CD8-positive, alpha-beta memory T cell (primary cell): ENCODE measurements around the gene REEP5. TPM values are rescaled to one million over a fixed set of nuclear protein-coding genes. Genes with fewer than 3 reads are reported as not detected.
"Not testable (repeated sequence)": the region's sequence is repeated elsewhere in the genome, so short reads cannot be mapped to it uniquely, and the experiment has no call there.

Source experiments
- CTCF ChIA-PET: fragments of 350-600 bp; sonication (Branson Sonifier 250); formaldehyde crosslinking; loops from one replicate; lab custom pipeline; 2021; ENCODE audit warnings: antibody characterized with exemption; lab: Charles Lee
- POLR2A ChIA-PET: fragments of 350-600 bp; sonication (Branson Sonifier 250); formaldehyde crosslinking; loops from one replicate; lab custom pipeline; 2021; ENCODE audit warnings: antibody characterized with exemption; lab: Charles Lee
- DNase-seq, 5 donors: peaks; one replicate each; pipeline versions ENCODE4 v3.0.0 to v3.0.0-alpha.2; 2020 to 2022; ENCODE audit warnings: mixed read lengths in 1 of 5
- H3K27ac ChIP-seq: one replicate; pipeline ENCODE4 v1.7.0; 2013; ENCODE audit warnings: low read depth, mild to moderate bottlenecking, low read length, moderate library complexity
- H3K27me3 ChIP-seq: 2 replicates; pipeline ENCODE4 v1.7.0; 2013; ENCODE audit warnings: low read length, mild to moderate bottlenecking; ENCODE audit not compliant: insufficient read depth, poor library complexity, severe bottlenecking
- H3K36me3 ChIP-seq: 2 replicates; pipeline ENCODE4 v1.7.0; 2013; ENCODE audit warnings: mild to moderate bottlenecking, low read length, moderate library complexity; ENCODE audit not compliant: insufficient read depth
- H3K4me1 ChIP-seq: 2 replicates; pipeline ENCODE4 v1.7.0; 2013; ENCODE audit warnings: mild to moderate bottlenecking, low read length, moderate library complexity; ENCODE audit not compliant: insufficient read depth
- H3K4me3 ChIP-seq: 2 replicates; pipeline ENCODE4 v1.7.0; 2013; ENCODE audit warnings: mild to moderate bottlenecking, low read length
- H3K9me3 ChIP-seq: 2 replicates; pipeline ENCODE4 v1.7.0; 2013; ENCODE audit warnings: mild to moderate bottlenecking, low read length
- H3K27ac Mint-ChIP-seq, 8 donors: one replicate each; pipeline ENCODE4 v1.8.0; 2020 to 2021; ENCODE audit warnings: mixed read lengths in 8 of 8, mild to moderate bottlenecking in 6 of 8, inconsistent platforms in 3 of 8, moderate library complexity in 3 of 8
- H3K27me3 Mint-ChIP-seq, 2 donors: one replicate each; pipeline ENCODE4 v1.8.0; 2020 to 2021; ENCODE audit warnings: mixed read lengths in 2 of 2, mild to moderate bottlenecking in 1 of 2, moderate library complexity in 1 of 2
- H3K36me3 Mint-ChIP-seq, 3 donors: one replicate each; pipeline ENCODE4 v1.8.0; 2020 to 2021; ENCODE audit warnings: mixed read lengths in 3 of 3, inconsistent platforms in 1 of 3, mild to moderate bottlenecking in 1 of 3
- H3K4me1 Mint-ChIP-seq, 3 donors: one replicate each; pipeline ENCODE4 v1.8.0; 2020 to 2021; ENCODE audit warnings: mixed read lengths in 3 of 3, inconsistent platforms in 1 of 3, mild to moderate bottlenecking in 1 of 3
- H3K4me3 Mint-ChIP-seq, 7 donors: one replicate each; pipeline ENCODE4 v1.8.0; 2020 to 2021; ENCODE audit warnings: mixed read lengths in 7 of 7, mild to moderate bottlenecking in 6 of 7, moderate library complexity in 4 of 7, inconsistent platforms in 2 of 7
- H3K9me3 Mint-ChIP-seq, 5 donors: one replicate each; pipeline ENCODE4 v1.8.0; 2020 to 2022; ENCODE audit warnings: mixed read lengths in 5 of 5, mild to moderate bottlenecking in 3 of 5, moderate library complexity in 2 of 5, inconsistent platforms in 1 of 5
- polyA plus RNA-seq: library from polyadenylated mRNA; unstranded; fragments of 300-500 nt; fragmentation: Illumina TruSeq; gene quantifications from one replicate; pipeline ENCODE4 v1.2.3, GENCODE V29; 2021
- total RNA-seq, 2 experiments: library from RNA; stranded (reverse); gene quantifications; one replicate each; pipeline ENCODE4 v1.2.3, GENCODE V29; 2021

Gene REEP5
- total and polyA plus RNA-seq, 3 experiments from 2014 or later = 63.5 to 121 (median 74.0) TPM

- H3K9me3 ChIP-seq = no peaks in the 10 kb centered on the region
- H3K36me3 ChIP-seq = peaks cover 22% of the 10 kb centered on the region
- DNase-seq = no peak
- H3K4me3 ChIP-seq = no peak overlapping the region
- H3K4me3 Mint-ChIP-seq = no peak overlapping the region
- H3K27ac ChIP-seq = no peak overlapping the region
- peak overlapping the region in 5 of 8 donors; percentile 2 to 53 (median 40) for H3K27ac Mint-ChIP-seq
- ChIA-PET CTCF (interaction anchor here (1.1 to 1.3 kb wide), 3 partner anchors 18 to 101 kb away, joined by 3 to 6 read pairs (median 3); no protein-coding TSS in a partner anchor), POLR2A (no interaction called here)
- H3K9me3 Mint-ChIP-seq = no peaks in the 10 kb centered on the region
- no peaks in the 10 kb centered on the region for H3K27me3 ChIP-seq
- H3K36me3 Mint-ChIP-seq = peaks cover 0 to 78% (median 15%) of the 10 kb centered on the region in 3 donors
- H3K4me1 Mint-ChIP-seq = peaks cover 52 to 62% (median 58%) of the 10 kb centered on the region in 3 donors
- peaks cover 19% of the 10 kb centered on the region for H3K4me1 ChIP-seq
- no peaks in the 10 kb centered on the region for H3K27me3 Mint-ChIP-seq
These were observed 55.3 kb downstream of the REEP5 start for GRCh38 chr5:112866739-112867138.

- ChIA-PET POLR2A (no interaction called here), CTCF (interaction anchor here (0.6 kb wide), 1 partner anchor 1554 kb away, joined by 3 read pairs; no protein-coding TSS in a partner anchor)
- peaks cover 22% of the 10 kb centered on the region for H3K36me3 ChIP-seq
- H3K9me3 ChIP-seq = no peaks in the 10 kb centered on the region
- Mint-ChIP-seq H3K9me3 (no peaks in the 10 kb centered on the region), H3K4me1 (peaks cover 58 to 72% (median 67%) of the 10 kb centered on the region in 3 donors), H3K27me3 (no peaks in the 10 kb centered on the region), H3K36me3 (peaks cover 0 to 76% (median 15%) of the 10 kb centered on the region in 3 donors), H3K4me3 (no peak overlapping the region), H3K27ac (peak overlapping the region in 1 of 8 donors; percentile 9)
- peaks cover 27% of the 10 kb centered on the region for H3K4me1 ChIP-seq
- no peak overlapping the region for H3K27ac ChIP-seq
- DNase-seq = no peak
- H3K4me3 ChIP-seq = no peak overlapping the region
- no peaks in the 10 kb centered on the region for H3K27me3 ChIP-seq
These were observed 56.9 kb downstream of the REEP5 start for GRCh38 chr5:112865128-112865527.

- Mint-ChIP-seq H3K36me3 (peaks cover 0 to 61% (median 10%) of the 10 kb centered on the region in 3 donors), H3K9me3 (no peaks in the 10 kb centered on the region), H3K4me1 (peaks cover 47 to 59% (median 51%) of the 10 kb centered on the region in 3 donors), H3K4me3 (peak overlapping the region; percentile 5 to 97 (median 94)), H3K27me3 (no peaks in the 10 kb centered on the region), H3K27ac (peak overlapping the region in 6 of 8 donors; percentile 47 to 99 (median 84))
- H3K27me3 ChIP-seq = no peaks in the 10 kb centered on the region
- POLR2A ChIA-PET = no interaction called here
- H3K36me3 ChIP-seq = peaks cover 14% of the 10 kb centered on the region
- no peak overlapping the region for H3K27ac ChIP-seq
- H3K9me3 ChIP-seq = no peaks in the 10 kb centered on the region
- H3K4me1 ChIP-seq = peaks cover 27% of the 10 kb centered on the region
- no peak overlapping the region for H3K4me3 ChIP-seq
- DNase-seq = no peak
- CTCF ChIA-PET = interaction anchor here (1.1 to 1.3 kb wide), 2 partner anchors 50 to 113 kb away, joined by 3 read pairs; partner anchors contain the start of gene DCP2
These were observed 58.5 kb downstream of the REEP5 start for GRCh38 chr5:112863549-112863948.

GRCh38 chr5:112862085-112862484 is 59.9 kb downstream of the REEP5 start:
- H3K9me3 ChIP-seq = no peaks in the 10 kb centered on the region
- CTCF ChIA-PET = interaction anchor here (2.7 kb wide), 1 partner anchor 14 kb away, joined by 10 read pairs; no protein-coding TSS in a partner anchor
- peak overlapping the region; percentile 96 for H3K4me3 ChIP-seq
- Mint-ChIP-seq H3K4me3 (peak overlapping the region; percentile 93 to 97 (median 97)), H3K27ac (peak overlapping the region; percentile 8 to 99 (median 98)), H3K27me3 (peaks cover 0 to 7% of the 10 kb centered on the region in 2 donors), H3K9me3 (no peaks in the 10 kb centered on the region), H3K36me3 (peaks cover 4 to 49% (median 5%) of the 10 kb centered on the region in 3 donors), H3K4me1 (peaks cover 40 to 56% (median 42%) of the 10 kb centered on the region in 3 donors)
- POLR2A ChIA-PET = no interaction called here
- H3K27me3 ChIP-seq = no peaks in the 10 kb centered on the region
- peaks cover 27% of the 10 kb centered on the region for H3K4me1 ChIP-seq
- peaks cover 13% of the 10 kb centered on the region for H3K36me3 ChIP-seq
- no peak for DNase-seq
- H3K27ac ChIP-seq = peak overlapping the region; percentile 87

GRCh38 chr5:112861638-112861985 is 60.4 kb downstream of the REEP5 start:
- peak overlapping the region; percentile 96 for H3K4me3 ChIP-seq
- H3K27ac ChIP-seq = peak overlapping the region; percentile 87
- POLR2A ChIA-PET = interaction anchor here (1.0 to 1.7 kb wide), 2 partner anchors 57 to 59 kb away, joined by 8 to 15 read pairs; no protein-coding TSS in a partner anchor
- H3K36me3 ChIP-seq = peaks cover 13% of the 10 kb centered on the region
- no peak for DNase-seq
- H3K27me3 ChIP-seq = no peaks in the 10 kb centered on the region
- Mint-ChIP-seq H3K4me3 (peak overlapping the region; percentile 93 to 97 (median 97)), H3K27me3 (peaks cover 0 to 8% of the 10 kb centered on the region in 2 donors), H3K4me1 (peaks cover 35 to 51% (median 38%) of the 10 kb centered on the region in 3 donors), H3K9me3 (no peaks in the 10 kb centered on the region), H3K36me3 (peaks cover 4 to 44% (median 5%) of the 10 kb centered on the region in 3 donors), H3K27ac (peak overlapping the region; percentile 90 to 99 (median 98))
- peaks cover 27% of the 10 kb centered on the region for H3K4me1 ChIP-seq
- CTCF ChIA-PET = interaction anchor here (2.7 kb wide), 1 partner anchor 13 kb away, joined by 10 read pairs; no protein-coding TSS in a partner anchor
- no peaks in the 10 kb centered on the region for H3K9me3 ChIP-seq

- Histone ChIP-seq H3K4me3 (peak within 1 kb of the TSS; percentile 96), H3K27me3 (no peaks in the 10 kb centered on the region), H3K27ac (peak within 1 kb of the TSS; percentile 87), H3K9me3 (no peaks in the 10 kb centered on the region), H3K36me3 (peaks cover 13% of the 10 kb centered on the region), H3K4me1 (peaks cover 27% of the 10 kb centered on the region)
- ChIA-PET POLR2A (interaction anchor here (0.9 to 1.7 kb wide), 4 partner anchors 58 to 115 kb away, joined by 4 to 15 read pairs (median 6); partner anchors contain the start of genes DCP2 and REEP5), CTCF (interaction anchor here (0.7 to 2.7 kb wide), 5 partner anchors 13 to 154 kb away, joined by 3 to 10 read pairs (median 4); no protein-coding TSS in a partner anchor)
- H3K4me1 Mint-ChIP-seq = peaks cover 33 to 47% (median 36%) of the 10 kb centered on the region in 3 donors
- peaks cover 3 to 39% (median 4%) of the 10 kb centered on the region in 3 donors for H3K36me3 Mint-ChIP-seq
- DNase-seq = peak; percentile 85 to 94 (median 89)
- H3K27ac Mint-ChIP-seq = peak within 1 kb of the TSS; percentile 90 to 99 (median 98)
- H3K9me3 Mint-ChIP-seq = peaks cover 0 to 1% (median 0%) of the 10 kb centered on the region in 5 donors
- peaks cover 3 to 13% of the 10 kb centered on the region in 2 donors for H3K27me3 Mint-ChIP-seq
- H3K4me3 Mint-ChIP-seq = peak within 1 kb of the TSS; percentile 93 to 97 (median 97)
These were observed 60.9 kb downstream of the REEP5 start, which contains the start of gene SRP19 for GRCh38 chr5:112860929-112861637. TSS of gene SRP19 (plus strand) at chr5:112861287. CDS start at chr5:112861377, 90 bp downstream.

GRCh38 chr5:112860571-112860928 is 61.5 kb downstream of the REEP5 start:
- H3K27ac Mint-ChIP-seq = peak overlapping the region; percentile 90 to 99 (median 98)
- peaks cover 33 to 47% (median 36%) of the 10 kb centered on the region in 3 donors for H3K4me1 Mint-ChIP-seq
- CTCF ChIA-PET = interaction anchor here (0.7 to 2.7 kb wide), 5 partner anchors 12 to 153 kb away, joined by 3 to 10 read pairs (median 4); no protein-coding TSS in a partner anchor
- H3K36me3 ChIP-seq = peaks cover 13% of the 10 kb centered on the region
- H3K27me3 Mint-ChIP-seq = peaks cover 4 to 19% of the 10 kb centered on the region in 2 donors
- POLR2A ChIA-PET = interaction anchor here (0.9 to 1.7 kb wide), 4 partner anchors 58 to 116 kb away, joined by 4 to 15 read pairs (median 6); partner anchors contain the start of genes DCP2 and REEP5
- not testable (repeated sequence) for H3K9me3 Mint-ChIP-seq, H3K27me3 ChIP-seq, DNase-seq, H3K9me3 ChIP-seq
- H3K27ac ChIP-seq = peak overlapping the region; percentile 87
- peak overlapping the region; percentile 93 to 97 (median 97) for H3K4me3 Mint-ChIP-seq
- H3K4me3 ChIP-seq = peak overlapping the region; percentile 96
- peaks cover 3 to 36% (median 4%) of the 10 kb centered on the region in 3 donors for H3K36me3 Mint-ChIP-seq
- H3K4me1 ChIP-seq = peaks cover 27% of the 10 kb centered on the region
